Measurements from ENCODE around the gene VEZT. TPM values are rescaled to one million over a fixed set of nuclear protein-coding genes. Genes with fewer than 3 reads are reported as not detected.

Gene VEZT
- total and polyA plus RNA-seq, 10 of the 15 experiments (the other 5 are each of a cell fraction or from before 2014, with no cell fraction given): 32.8 to 134 (median 66.2) TPM

DNA sequence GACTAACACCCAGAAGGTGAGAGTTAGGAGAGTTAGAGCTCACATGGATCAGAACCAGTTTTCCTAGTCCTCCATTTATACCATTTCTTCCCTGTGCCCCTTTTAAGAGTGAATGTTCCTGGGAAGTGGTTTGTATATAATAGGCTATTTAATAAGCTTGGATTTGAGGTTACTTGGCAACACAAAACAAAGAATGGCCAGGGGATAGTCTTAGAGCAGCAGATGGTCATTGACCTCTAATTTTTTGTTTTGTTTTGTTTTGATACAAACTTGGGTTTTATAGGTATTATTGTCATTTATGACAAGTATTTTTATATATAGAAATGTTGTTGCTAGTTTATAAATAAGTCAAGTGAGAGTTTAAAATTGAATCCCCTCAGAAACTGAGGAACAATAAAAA is 35.8 kb downstream of the VEZT start:
- CTCF ChIA-PET: no interaction called here
- H3K9me3 ChIP-seq (replicated peaks; ENCODE audit: control insufficient read depth, insufficient read depth, low read length): no peaks in the 10 kb centered on the region
- in situ Hi-C loops (cut with MboI): no loop called here
- H3K36me3 ChIP-seq (ENCODE audit: control insufficient read depth in 2 of 2, insufficient read depth in 2 of 2, low read length in 1 of 2): peaks cover 0 to 7% of the 10 kb centered on the region in 2 experiments; a peak in 2 of 4 replicates
- TF ChIP-seq, protein P1, sequence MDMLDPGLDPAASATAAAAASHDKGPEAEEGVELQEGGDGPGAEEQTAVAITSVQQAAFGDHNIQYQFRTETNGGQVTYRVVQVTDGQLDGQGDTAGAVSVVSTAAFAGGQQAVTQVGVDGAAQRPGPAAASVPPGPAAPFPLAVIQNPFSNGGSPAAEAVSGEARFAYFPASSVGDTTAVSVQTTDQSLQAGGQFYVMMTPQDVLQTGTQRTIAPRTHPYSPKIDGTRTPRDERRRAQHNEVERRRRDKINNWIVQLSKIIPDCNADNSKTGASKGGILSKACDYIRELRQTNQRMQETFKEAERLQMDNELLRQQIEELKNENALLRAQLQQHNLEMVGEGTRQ (IDR thresholded peaks at IDR 0.05; ENCODE audit: borderline replicate concordance, low read depth, low read length): no peak
- TF ChIP-seq NR2C2 (IDR thresholded peaks at IDR 0.05; ENCODE audit: borderline replicate concordance, control insufficient read depth, insufficient read length, low read depth) (no peak), IKZF2 (IDR thresholded peaks at IDR 0.05) (no peak), HDAC2 (IDR thresholded peaks at IDR 0.05) (no peak), ESRRA (IDR thresholded peaks at IDR 0.05; ENCODE audit: low read length) (no peak), GABPA (IDR thresholded peaks at IDR 0.05; ENCODE audit: low read depth) (no peak), CHD1 (IDR thresholded peaks at IDR 0.05; ENCODE audit: low read depth, low read length) (no peak), ZNF592 (IDR thresholded peaks at IDR 0.05) (no peak), FOS (IDR thresholded peaks at IDR 0.05; ENCODE audit: borderline replicate concordance, extremely low read depth, insufficient read length) (no peak), WRNIP1 (IDR thresholded peaks at IDR 0.05; ENCODE audit: borderline replicate concordance, low read depth, low read length) (no peak), CEBPB (IDR thresholded peaks at IDR 0.05; ENCODE audit: borderline replicate concordance in 1 of 2, low read depth in 2 of 2, low read length in 2 of 2) (no peak), MEF2B (IDR thresholded peaks at IDR 0.05; ENCODE audit: partially characterized antibody, poor library complexity, severe bottlenecking) (no peak), IRF4 (IDR thresholded peaks at IDR 0.05; ENCODE audit: low read depth, low read length) (no peak), HDAC6 (IDR thresholded peaks at IDR 0.05; ENCODE audit: unreplicated experiment) (no peak), PAX5 (IDR thresholded peaks at IDR 0.05; ENCODE audit: borderline replicate concordance, low read depth, low read length) (no peak), DPF2 (IDR thresholded peaks at IDR 0.05) (no peak)
- TF ChIP-seq, protein P2, sequence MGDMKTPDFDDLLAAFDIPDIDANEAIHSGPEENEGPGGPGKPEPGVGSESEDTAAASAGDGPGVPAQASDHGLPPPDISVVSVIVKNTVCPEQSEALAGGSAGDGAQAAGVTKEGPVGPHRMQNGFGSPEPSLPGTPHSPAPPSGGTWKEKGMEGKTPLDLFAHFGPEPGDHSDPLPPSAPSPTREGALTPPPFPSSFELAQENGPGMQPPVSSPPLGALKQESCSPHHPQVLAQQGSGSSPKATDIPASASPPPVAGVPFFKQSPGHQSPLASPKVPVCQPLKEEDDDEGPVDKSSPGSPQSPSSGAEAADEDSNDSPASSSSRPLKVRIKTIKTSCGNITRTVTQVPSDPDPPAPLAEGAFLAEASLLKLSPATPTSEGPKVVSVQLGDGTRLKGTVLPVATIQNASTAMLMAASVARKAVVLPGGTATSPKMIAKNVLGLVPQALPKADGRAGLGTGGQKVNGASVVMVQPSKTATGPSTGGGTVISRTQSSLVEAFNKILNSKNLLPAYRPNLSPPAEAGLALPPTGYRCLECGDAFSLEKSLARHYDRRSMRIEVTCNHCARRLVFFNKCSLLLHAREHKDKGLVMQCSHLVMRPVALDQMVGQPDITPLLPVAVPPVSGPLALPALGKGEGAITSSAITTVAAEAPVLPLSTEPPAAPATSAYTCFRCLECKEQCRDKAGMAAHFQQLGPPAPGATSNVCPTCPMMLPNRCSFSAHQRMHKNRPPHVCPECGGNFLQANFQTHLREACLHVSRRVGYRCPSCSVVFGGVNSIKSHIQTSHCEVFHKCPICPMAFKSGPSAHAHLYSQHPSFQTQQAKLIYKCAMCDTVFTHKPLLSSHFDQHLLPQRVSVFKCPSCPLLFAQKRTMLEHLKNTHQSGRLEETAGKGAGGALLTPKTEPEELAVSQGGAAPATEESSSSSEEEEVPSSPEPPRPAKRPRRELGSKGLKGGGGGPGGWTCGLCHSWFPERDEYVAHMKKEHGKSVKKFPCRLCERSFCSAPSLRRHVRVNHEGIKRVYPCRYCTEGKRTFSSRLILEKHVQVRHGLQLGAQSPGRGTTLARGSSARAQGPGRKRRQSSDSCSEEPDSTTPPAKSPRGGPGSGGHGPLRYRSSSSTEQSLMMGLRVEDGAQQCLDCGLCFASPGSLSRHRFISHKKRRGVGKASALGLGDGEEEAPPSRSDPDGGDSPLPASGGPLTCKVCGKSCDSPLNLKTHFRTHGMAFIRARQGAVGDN (IDR thresholded peaks at IDR 0.05): no peak
- H4K20me1 ChIP-seq (ENCODE audit: control insufficient read depth, insufficient read depth): no peaks in the 10 kb centered on the region
- DNase-seq (ENCODE audit: low read depth, low spot score) (no peak), ATAC-seq (no peak), FAIRE-seq (no peak)
- H2AFZ ChIP-seq (ENCODE audit: control insufficient read depth, low read depth, low read length): no peak overlapping the region
- POLR2A ChIA-PET: no interaction called here
- no peak overlapping the region for H3K4me3 ChIP-seq
- no peak overlapping the region for H3K4me2 ChIP-seq (ENCODE audit: control insufficient read depth, insufficient read depth)
- BruUV-seq (replicated peaks): no TSS peak
- H3K27ac ChIP-seq (ENCODE audit: control insufficient read depth, insufficient read depth): no peak overlapping the region
- H3K27me3 ChIP-seq (replicated peaks in 1 of 2; ENCODE audit: control insufficient read depth in 2 of 2, insufficient read depth in 2 of 2, low read length in 1 of 2): no peaks in the 10 kb centered on the region
- H3K9ac ChIP-seq (ENCODE audit: control insufficient read depth, insufficient read depth, low read length): no peak overlapping the region
- peaks cover 9% of the 10 kb centered on the region for H3K79me2 ChIP-seq (ENCODE audit: control insufficient read depth, insufficient read depth, low read length)
- RAD21 ChIA-PET (ENCODE audit: unreplicated experiment): no interaction called here
- no peaks in the 10 kb centered on the region for H3K4me1 ChIP-seq (ENCODE audit: control insufficient read depth, insufficient read depth, low read length)
- SMC1A ChIA-PET (ENCODE audit: uncharacterized antibody, unreplicated experiment): interaction anchor here (0.9 to 1.0 kb wide), 2 partner anchors 13 to 136 kb away, joined by 3 read pairs; no protein-coding TSS in a partner anchor
- intact Hi-C loops (cut with micrococcal nuclease; ENCODE audit: unreplicated experiment): no loop called here
